B cell (primary cell): ENCODE results near the gene UMAD1.

ENCODE experiments used
- EZH2 ChIP-seq: IDR thresholded peaks from 2 replicates; pipeline ENCODE4 v1.6.1; 2012; ENCODE audit warnings: borderline replicate concordance, low read depth, mild to moderate bottlenecking, moderate library complexity, low read length; ENCODE audit not compliant: insufficient read depth, poor library complexity, severe bottlenecking
- TF ChIP-seq, protein P1 (sequence below): fragments of 200-600 bp; IDR thresholded peaks from one replicate; pipeline ENCODE4 v1.8.0; 2022; ENCODE audit warnings: antibody characterized with exemption, mild to moderate bottlenecking

DNA sequence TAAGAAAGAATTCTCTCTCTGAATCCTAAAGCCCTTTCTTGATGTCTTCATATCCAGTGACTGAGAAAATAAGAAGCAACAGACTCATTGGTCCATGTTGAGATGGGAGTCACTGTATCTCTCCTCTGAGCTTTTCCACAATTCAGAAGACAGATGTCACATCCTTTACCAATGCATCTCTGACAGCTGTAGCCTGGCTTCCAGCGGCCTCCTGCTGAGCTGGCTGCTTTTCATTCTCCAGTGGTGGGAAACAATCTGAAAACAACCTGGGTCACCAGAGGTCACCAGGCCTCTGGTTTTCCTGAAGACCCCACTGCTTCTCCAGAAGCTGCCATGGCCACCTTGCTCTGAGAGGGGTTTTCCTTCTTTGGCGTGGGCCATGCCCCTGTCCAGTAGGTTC is 96.1 kb downstream of the UMAD1 start:
- TF ChIP-seq, protein P1, sequence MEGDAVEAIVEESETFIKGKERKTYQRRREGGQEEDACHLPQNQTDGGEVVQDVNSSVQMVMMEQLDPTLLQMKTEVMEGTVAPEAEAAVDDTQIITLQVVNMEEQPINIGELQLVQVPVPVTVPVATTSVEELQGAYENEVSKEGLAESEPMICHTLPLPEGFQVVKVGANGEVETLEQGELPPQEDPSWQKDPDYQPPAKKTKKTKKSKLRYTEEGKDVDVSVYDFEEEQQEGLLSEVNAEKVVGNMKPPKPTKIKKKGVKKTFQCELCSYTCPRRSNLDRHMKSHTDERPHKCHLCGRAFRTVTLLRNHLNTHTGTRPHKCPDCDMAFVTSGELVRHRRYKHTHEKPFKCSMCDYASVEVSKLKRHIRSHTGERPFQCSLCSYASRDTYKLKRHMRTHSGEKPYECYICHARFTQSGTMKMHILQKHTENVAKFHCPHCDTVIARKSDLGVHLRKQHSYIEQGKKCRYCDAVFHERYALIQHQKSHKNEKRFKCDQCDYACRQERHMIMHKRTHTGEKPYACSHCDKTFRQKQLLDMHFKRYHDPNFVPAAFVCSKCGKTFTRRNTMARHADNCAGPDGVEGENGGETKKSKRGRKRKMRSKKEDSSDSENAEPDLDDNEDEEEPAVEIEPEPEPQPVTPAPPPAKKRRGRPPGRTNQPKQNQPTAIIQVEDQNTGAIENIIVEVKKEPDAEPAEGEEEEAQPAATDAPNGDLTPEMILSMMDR, result no peak
- TF ChIP-seq EZH2, result no peak
